Mesenchymal stem cell (in vitro differentiated cells and primary cell): ENCODE measurements around the gene BTF3.

ENCODE experiments used
- DNase-seq: peaks from one replicate; pipeline ENCODE4 v3.0.0-alpha.2; 2013
- H2AFZ ChIP-seq: one replicate; pipeline ENCODE4 v1.6.1; 2013; ENCODE audit warnings: low read depth, mild to moderate bottlenecking, control low read depth, inconsistent platforms, low read length, moderate library complexity
- H2AK5ac ChIP-seq: 2 replicates; pipeline ENCODE4 v1.6.1; 2013; ENCODE audit warnings: low read length, moderate library complexity, mild to moderate bottlenecking, inconsistent platforms; ENCODE audit not compliant: severe bottlenecking
- H2BK120ac ChIP-seq: one replicate; pipeline ENCODE4 v1.6.1; 2013; ENCODE audit warnings: low read depth, mild to moderate bottlenecking, inconsistent platforms, low read length, moderate library complexity
- H2BK12ac ChIP-seq, 2 experiments: one replicate each; pipeline ENCODE4 v1.6.1; 2013; ENCODE audit warnings: inconsistent platforms in 2 of 2, low read length in 2 of 2, mild to moderate bottlenecking in 2 of 2, moderate library complexity in 2 of 2, control low read depth in 1 of 2
- H2BK15ac ChIP-seq: one replicate; pipeline ENCODE4 v1.6.1; 2013; ENCODE audit warnings: mild to moderate bottlenecking, low read depth, inconsistent platforms; ENCODE audit not compliant: poor library complexity, severe bottlenecking
- H2BK5ac ChIP-seq: 2 replicates; pipeline ENCODE4 v1.6.1; 2013; ENCODE audit warnings: low read depth, mild to moderate bottlenecking, low read length, control low read depth, inconsistent platforms; ENCODE audit not compliant: poor library complexity, severe bottlenecking
- H3K14ac ChIP-seq, 2 experiments: one replicate each; pipeline ENCODE4 v1.6.1; 2013; ENCODE audit warnings: inconsistent platforms in 2 of 2, low read length in 2 of 2, control low read depth in 1 of 2, mild to moderate bottlenecking in 1 of 2, moderate library complexity in 1 of 2
- H3K18ac ChIP-seq, 2 experiments: one replicate each; pipeline ENCODE4 v1.6.1; 2013; ENCODE audit warnings: inconsistent platforms in 2 of 2, low read length in 2 of 2, control low read depth in 1 of 2, low read depth in 1 of 2, mild to moderate bottlenecking in 1 of 2
- H3K23ac ChIP-seq, 2 experiments: one replicate each; pipeline ENCODE4 v1.6.1; 2013; ENCODE audit warnings: inconsistent platforms in 2 of 2, low read length in 2 of 2, mild to moderate bottlenecking in 2 of 2, moderate library complexity in 2 of 2, control low read depth in 1 of 2
- H3K27ac ChIP-seq: 2 replicates; pipeline ENCODE4 v1.5.1; 2013; ENCODE audit warnings: mild to moderate bottlenecking, moderate library complexity, low read length, control low read depth, inconsistent platforms; ENCODE audit not compliant: poor library complexity, severe bottlenecking
- H3K27me3 ChIP-seq, 2 experiments: 2 replicates each; pipeline versions ENCODE4 v1.6.1 to v1.7.0; 2013; ENCODE audit warnings: low read length in 2 of 2, mild to moderate bottlenecking in 2 of 2, moderate library complexity in 2 of 2, control low read depth in 1 of 2, inconsistent platforms in 1 of 2; ENCODE audit not compliant: control insufficient read depth in 1 of 2, insufficient read depth in 1 of 2
- H3K36me3 ChIP-seq, 2 experiments: 2 replicates each; pipeline versions ENCODE4 v1.6.1 to v1.7.0; 2013; ENCODE audit warnings: low read length in 2 of 2, control low read depth in 1 of 2, inconsistent platforms in 1 of 2, low read depth in 1 of 2, mild to moderate bottlenecking in 1 of 2; ENCODE audit not compliant: insufficient read depth in 2 of 2, control insufficient read depth in 1 of 2
- H3K4ac ChIP-seq, 2 experiments: one replicate each; pipeline ENCODE4 v1.6.1; 2013; ENCODE audit warnings: inconsistent platforms in 2 of 2, low read length in 2 of 2, mild to moderate bottlenecking in 2 of 2, moderate library complexity in 2 of 2, control low read depth in 1 of 2, low read depth in 1 of 2
- H3K4me1 ChIP-seq: 2 replicates; pipeline ENCODE4 v1.6.1; 2013; ENCODE audit warnings: low read depth, low read length, control low read depth; ENCODE audit not compliant: control insufficient read depth, insufficient read depth
- H3K4me2 ChIP-seq: 2 replicates; pipeline ENCODE4 v1.6.1; 2013; ENCODE audit warnings: low read length, mild to moderate bottlenecking, inconsistent platforms; ENCODE audit not compliant: poor library complexity, severe bottlenecking
- H3K4me3 ChIP-seq, 2 experiments: 2 replicates each; pipeline versions ENCODE4 v1.5.1 to v1.7.0; 2013; ENCODE audit warnings: low read length in 2 of 2, mild to moderate bottlenecking in 2 of 2, control low read depth in 1 of 2, low read depth in 1 of 2; ENCODE audit not compliant: insufficient read depth in 1 of 2
- H3K79me1 ChIP-seq: replicated peaks from 2 replicates; pipeline ENCODE4 v1.6.1; 2013; ENCODE audit warnings: mild to moderate bottlenecking, control low read depth, low read length, inconsistent platforms; ENCODE audit not compliant: poor library complexity, severe bottlenecking
- H3K9ac ChIP-seq: 2 replicates; pipeline ENCODE4 v1.7.0; 2013; ENCODE audit warnings: mild to moderate bottlenecking, low read length, moderate library complexity
- H3K9me3 ChIP-seq: 2 replicates; pipeline ENCODE4 v1.7.0; 2013; ENCODE audit warnings: mild to moderate bottlenecking, low read length; ENCODE audit not compliant: control insufficient read depth
- H4K8ac ChIP-seq: one replicate; pipeline ENCODE4 v1.6.1; 2013; ENCODE audit warnings: inconsistent platforms, mild to moderate bottlenecking, low read length, moderate library complexity
- H4K91ac ChIP-seq: one replicate; pipeline ENCODE4 v1.6.1; 2013; ENCODE audit warnings: mild to moderate bottlenecking, low read length, inconsistent platforms
- WGBS: methylation state at CpG from one replicate; pipeline ENCODE4 v1.1.7; 2013; ENCODE audit warnings: mixed read lengths; 5-methylcytosine and 5-hydroxymethylcytosine counted together

Gene BTF3

DNA sequence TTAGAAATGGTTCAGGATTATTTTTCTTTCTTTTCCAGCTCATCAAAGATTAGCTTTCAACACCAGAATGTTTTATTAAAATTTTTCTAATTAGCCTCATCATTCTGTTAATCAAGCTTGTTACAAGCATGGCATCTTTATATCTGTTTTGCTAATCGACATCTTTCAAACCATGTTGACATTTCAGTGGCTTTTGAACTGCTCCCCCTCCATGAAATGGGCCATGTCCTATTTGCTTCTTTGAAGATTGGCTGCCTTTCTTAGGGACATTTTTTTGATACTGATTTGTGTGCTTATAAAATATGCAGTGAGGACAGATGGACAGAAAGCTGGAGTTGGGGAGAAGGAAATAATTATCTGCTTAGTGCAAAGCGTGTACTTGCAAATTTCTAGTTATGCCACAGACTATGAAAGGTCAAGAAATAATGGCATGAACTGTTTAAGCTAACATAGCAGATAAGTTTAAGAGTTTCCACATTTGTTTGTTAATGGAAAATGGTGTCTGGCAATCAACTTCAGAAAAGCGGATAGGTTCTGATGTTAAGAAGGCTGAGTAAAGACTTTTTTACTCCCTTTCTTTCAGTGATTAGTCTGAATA lies 27.5 kb downstream of the BTF3 start:
- 97% methylated on average over 2 of the region's 3 CpGs for WGBS
- H3K27me3 ChIP-seq: no peaks in the 10 kb centered on the region
- no peak overlapping the region for H3K18ac ChIP-seq
- H3K14ac ChIP-seq: no peak overlapping the region
- no peak overlapping the region for H3K4me3 ChIP-seq
- no peak overlapping the region for H4K91ac ChIP-seq
- no peak overlapping the region for H4K8ac ChIP-seq
- no peaks in the 10 kb centered on the region for H3K79me1 ChIP-seq
- no peak for DNase-seq
- no peak overlapping the region for H3K27ac ChIP-seq
- no peak overlapping the region for H2BK12ac ChIP-seq
- H2BK120ac ChIP-seq: no peak overlapping the region
- H3K4me2 ChIP-seq: no peak overlapping the region
- no peak overlapping the region for H2BK5ac ChIP-seq
- H3K4me1 ChIP-seq: no peaks in the 10 kb centered on the region
- no peak overlapping the region for H3K23ac ChIP-seq
- no peak overlapping the region for H2AK5ac ChIP-seq
- no peak overlapping the region for H3K9ac ChIP-seq
- no peak overlapping the region for H2AFZ ChIP-seq
- H2BK15ac ChIP-seq: no peak overlapping the region
- H3K36me3 ChIP-seq: no peaks in the 10 kb centered on the region
- no peaks in the 10 kb centered on the region for H3K9me3 ChIP-seq
- no peak overlapping the region for H3K4ac ChIP-seq

DNA sequence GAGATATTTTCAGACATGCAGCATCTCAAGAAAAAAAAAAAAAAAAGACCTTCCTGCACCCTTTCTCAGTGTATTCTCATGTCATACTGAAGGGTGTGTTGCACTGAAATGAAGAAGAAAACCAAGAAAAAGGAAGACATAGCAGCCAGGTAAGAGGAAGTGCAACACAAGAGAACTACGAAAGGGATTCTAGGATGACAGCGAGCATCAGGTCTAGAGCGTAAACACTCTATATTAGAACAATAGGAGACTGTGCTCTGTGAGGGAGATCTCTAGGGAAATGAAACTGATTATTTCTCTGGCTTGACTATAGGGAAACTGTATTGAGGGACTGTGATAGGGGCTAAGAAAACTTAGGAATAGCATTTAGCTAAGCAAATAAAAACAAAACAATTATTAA lies 30.0 kb downstream of the BTF3 start:
- no peaks in the 10 kb centered on the region for H3K79me1 ChIP-seq
- no peaks in the 10 kb centered on the region for H3K27me3 ChIP-seq
- H3K4ac ChIP-seq: no peak overlapping the region
- no peak overlapping the region for H2BK5ac ChIP-seq
- no peak overlapping the region for H3K4me3 ChIP-seq
- H4K8ac ChIP-seq: no peak overlapping the region
- H3K4me1 ChIP-seq: no peaks in the 10 kb centered on the region
- 88% methylated on average over 3 of the region's 3 CpGs for WGBS
- no peak overlapping the region for H2AFZ ChIP-seq
- no peak overlapping the region for H2BK12ac ChIP-seq
- no peak overlapping the region for H3K18ac ChIP-seq
- no peak overlapping the region for H3K27ac ChIP-seq
- H3K23ac ChIP-seq: no peak overlapping the region
- no peak overlapping the region for H3K14ac ChIP-seq
- H2AK5ac ChIP-seq: no peak overlapping the region
- H2BK120ac ChIP-seq: no peak overlapping the region
- no peak overlapping the region for H3K4me2 ChIP-seq
- no peaks in the 10 kb centered on the region for H3K9me3 ChIP-seq
- H4K91ac ChIP-seq: no peak overlapping the region
- H2BK15ac ChIP-seq: no peak overlapping the region
- DNase-seq: no peak
- no peaks in the 10 kb centered on the region for H3K36me3 ChIP-seq
- H3K9ac ChIP-seq: no peak overlapping the region

- Histone ChIP-seq H3K27ac (no peak overlapping the region), H3K4me2 (no peak overlapping the region), H3K18ac (no peak overlapping the region), H3K4me1 (no peaks in the 10 kb centered on the region), H2BK12ac (no peak overlapping the region), H4K91ac (no peak overlapping the region), H2BK15ac (no peak overlapping the region), H3K79me1 (no peaks in the 10 kb centered on the region), H3K23ac (no peak overlapping the region), H4K8ac (no peak overlapping the region), H3K14ac (no peak overlapping the region), H2BK5ac (no peak overlapping the region), H3K27me3 (no peaks in the 10 kb centered on the region), H2BK120ac (no peak overlapping the region), H3K36me3 (no peaks in the 10 kb centered on the region), H3K9me3 (no peaks in the 10 kb centered on the region), H3K9ac (no peak overlapping the region), H2AK5ac (no peak overlapping the region), H3K4ac (no peak overlapping the region), H3K4me3 (no peak overlapping the region), H2AFZ (no peak overlapping the region)
- no peak for DNase-seq
- no CpG with 5 or more reads among the region's 1 CpG for WGBS
Measured at GRCh38 chr5:73529081-73529480, 30.8 kb downstream of the BTF3 start.

DNA sequence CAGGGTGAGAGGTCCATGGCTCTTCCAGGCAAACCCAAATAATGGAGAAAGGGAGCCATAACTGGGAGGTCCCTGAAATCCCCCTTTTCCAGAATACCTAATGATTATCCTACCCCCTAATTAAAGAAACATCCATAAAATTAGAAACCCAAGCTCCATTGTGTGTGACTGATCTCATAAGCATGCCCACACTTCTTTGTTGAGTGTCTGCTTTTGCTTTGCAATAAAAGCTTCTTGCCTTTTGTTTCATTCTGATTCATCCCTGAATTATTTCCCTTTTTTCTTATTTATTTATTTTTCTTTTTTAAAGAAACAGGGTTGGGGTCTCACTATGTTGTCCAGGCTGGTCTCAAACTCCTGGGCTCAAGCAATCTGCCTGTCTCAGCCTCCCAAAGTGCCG lies 33.1 kb downstream of the BTF3 start:
- no peak overlapping the region for H4K91ac ChIP-seq
- no peak for DNase-seq
- H3K14ac ChIP-seq: no peak overlapping the region
- H2BK12ac ChIP-seq: no peak overlapping the region
- no peak overlapping the region for H3K4me3 ChIP-seq
- H2BK5ac ChIP-seq: no peak overlapping the region
- H3K79me1 ChIP-seq: no peaks in the 10 kb centered on the region
- H4K8ac ChIP-seq: no peak overlapping the region
- no peak overlapping the region for H2AFZ ChIP-seq
- H3K23ac ChIP-seq: no peak overlapping the region
- WGBS: 98% methylated on average over 1 of the region's 1 CpG
- H3K4me1 ChIP-seq: no peaks in the 10 kb centered on the region
- H3K36me3 ChIP-seq: no peaks in the 10 kb centered on the region
- peaks cover 6% of the 10 kb centered on the region for H3K9me3 ChIP-seq
- H3K9ac ChIP-seq: no peak overlapping the region
- no peaks in the 10 kb centered on the region for H3K27me3 ChIP-seq
- H2BK15ac ChIP-seq: no peak overlapping the region
- no peak overlapping the region for H3K18ac ChIP-seq
- no peak overlapping the region for H2BK120ac ChIP-seq
- H3K4ac ChIP-seq: no peak overlapping the region
- H3K4me2 ChIP-seq: no peak overlapping the region
- H2AK5ac ChIP-seq: no peak overlapping the region
- no peak overlapping the region for H3K27ac ChIP-seq
